Chondrocyte (in vitro differentiated cells): Measurements from ENCODE around the gene RGS7. TPM values are rescaled to one million over a fixed set of nuclear protein-coding genes. Genes with fewer than 3 reads are reported as not detected.

Source experiments
- DNase-seq: peaks from one replicate; pipeline ENCODE4 v3.0.0; 2021; ENCODE audit warnings: mixed read lengths, low spot score
- H3K27ac Mint-ChIP-seq: one replicate; pipeline ENCODE4 v1.8.0; 2021; ENCODE audit warnings: mild to moderate bottlenecking, moderate library complexity, mixed read lengths; ENCODE audit not compliant: unreplicated experiment
- H3K27me3 Mint-ChIP-seq: 2 replicates; pipeline ENCODE4 v1.8.0; 2021; ENCODE audit warnings: low read depth, mixed read lengths
- H3K36me3 Mint-ChIP-seq: 2 replicates; pipeline ENCODE4 v1.8.0; 2021; ENCODE audit warnings: low read depth, mixed read lengths
- H3K4me1 Mint-ChIP-seq: 2 replicates; pipeline ENCODE4 v1.8.0; 2021; ENCODE audit warnings: low read depth, mild to moderate bottlenecking, mixed read lengths
- H3K4me3 Mint-ChIP-seq: one replicate; pipeline ENCODE4 v1.8.0; 2021; ENCODE audit warnings: mild to moderate bottlenecking, moderate library complexity, mixed read lengths; ENCODE audit not compliant: unreplicated experiment
- H3K9me3 Mint-ChIP-seq: 2 replicates; pipeline ENCODE4 v1.8.0; 2021; ENCODE audit warnings: low read depth, mixed read lengths
- CTCF ChIP-seq: fragments of 200-600 bp; sonication (generic); IDR thresholded peaks from 2 replicates; pipeline ENCODE4 v1.5.0; 2021; ENCODE audit warnings: antibody characterized with exemption, mild to moderate bottlenecking, moderate library complexity
- total RNA-seq: library from RNA; stranded (reverse); gene quantifications from 3 replicates; pipeline ENCODE4 v1.2.1, GENCODE V29; 2021

RGS7 gene
- total RNA-seq, 1 donor from 2014 or later, result 3.9 TPM

- no peaks in the 10 kb centered on the region for H3K9me3 Mint-ChIP-seq
- DNase-seq, result no peak
- H3K27ac Mint-ChIP-seq, result no peak overlapping the region
- no peaks in the 10 kb centered on the region for H3K27me3 Mint-ChIP-seq
- peaks cover 20% of the 10 kb centered on the region for H3K4me1 Mint-ChIP-seq
- no peaks in the 10 kb centered on the region for H3K36me3 Mint-ChIP-seq
- no peak overlapping the region for H3K4me3 Mint-ChIP-seq
- no peak for TF ChIP-seq CTCF
Measured at GRCh38 chr1:241391926-241392710, 35.1 kb upstream of the RGS7 start.

DNA sequence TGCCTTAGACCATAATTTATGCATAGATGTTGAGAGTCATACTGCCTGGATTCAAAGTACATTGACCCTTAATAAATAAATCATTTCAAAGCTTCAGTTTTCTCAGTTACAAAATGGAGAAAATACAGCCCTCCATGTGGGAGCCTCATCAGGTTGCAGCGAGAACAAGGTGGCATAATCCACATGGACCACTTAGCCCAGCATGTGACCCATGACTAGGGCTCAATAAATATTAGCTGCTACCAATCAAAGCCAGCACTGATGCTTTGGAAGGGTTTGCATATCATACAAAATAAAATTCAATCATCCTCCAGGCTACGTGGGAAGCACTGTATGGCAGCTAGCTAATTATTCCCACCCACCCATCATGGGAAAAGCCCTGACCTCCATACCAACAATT, 33.5 kb upstream of the RGS7 start:
- Mint-ChIP-seq H3K36me3 (no peaks in the 10 kb centered on the region), H3K4me1 (peaks cover 8% of the 10 kb centered on the region), H3K27ac (no peak overlapping the region), H3K9me3 (no peaks in the 10 kb centered on the region), H3K4me3 (no peak overlapping the region), H3K27me3 (no peaks in the 10 kb centered on the region)
- no peak for TF ChIP-seq CTCF
- no peak for DNase-seq

GRCh38 chr1:241389400-241389799, 32.4 kb upstream of the RGS7 start:
- no peak for DNase-seq
- H3K36me3 Mint-ChIP-seq, result no peaks in the 10 kb centered on the region
- H3K9me3 Mint-ChIP-seq, result no peaks in the 10 kb centered on the region
- H3K4me3 Mint-ChIP-seq, result no peak overlapping the region
- no peaks in the 10 kb centered on the region for H3K27me3 Mint-ChIP-seq
- peaks cover 8% of the 10 kb centered on the region for H3K4me1 Mint-ChIP-seq
- H3K27ac Mint-ChIP-seq, result no peak overlapping the region
- TF ChIP-seq CTCF, result no peak

DNA sequence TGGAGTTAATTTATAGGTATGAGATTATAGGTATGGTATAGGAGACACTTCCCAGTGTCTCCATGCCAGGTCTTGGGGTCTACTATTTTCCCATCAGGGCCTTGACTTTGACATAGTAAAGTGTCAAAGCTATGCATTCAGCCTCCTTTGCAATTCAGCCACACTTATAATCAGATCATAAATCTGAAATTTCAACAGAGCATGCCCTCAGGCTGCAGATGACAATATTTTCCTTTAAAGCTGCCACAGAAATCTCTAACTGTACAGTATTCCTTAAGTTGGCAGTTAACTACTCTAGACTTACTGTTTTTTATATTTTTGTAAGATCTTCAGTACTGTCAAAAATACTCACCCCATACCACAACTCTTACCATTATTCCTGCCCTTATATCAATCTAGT, 30.2 kb upstream of the RGS7 start:
- peaks cover 8% of the 10 kb centered on the region for H3K4me1 Mint-ChIP-seq
- TF ChIP-seq CTCF, result no peak
- H3K4me3 Mint-ChIP-seq, result no peak overlapping the region
- peaks cover 1% of the 10 kb centered on the region for H3K9me3 Mint-ChIP-seq
- no peak for DNase-seq
- H3K27ac Mint-ChIP-seq, result no peak overlapping the region
- H3K36me3 Mint-ChIP-seq, result peaks cover 1% of the 10 kb centered on the region
- no peaks in the 10 kb centered on the region for H3K27me3 Mint-ChIP-seq

- Mint-ChIP-seq H3K27ac (no peak overlapping the region), H3K9me3 (peaks cover 8% of the 10 kb centered on the region), H3K4me3 (no peak overlapping the region), H3K4me1 (peaks cover 4% of the 10 kb centered on the region), H3K36me3 (no peaks in the 10 kb centered on the region), H3K27me3 (no peaks in the 10 kb centered on the region)
- no peak for DNase-seq
- TF ChIP-seq CTCF, result no peak
Measured at GRCh38 chr1:241376701-241377100, 19.7 kb upstream of the RGS7 start.
